ENCODE measurements around the gene SCGB3A1.

SCGB3A1 gene

GRCh38 chr5:180613814-180614188 is 22.5 kb upstream of the SCGB3A1 start:
- no peaks in the 10 kb centered on the region for H3K9me3 ChIP-seq (ENCODE audit: control insufficient read depth in 2 of 2, low read length in 2 of 2)
- no peak overlapping the region for H3K9ac ChIP-seq (ENCODE audit: low read depth in 1 of 2, low read length in 2 of 2)
- no peaks in the 10 kb centered on the region for H3K27me3 ChIP-seq (ENCODE audit: control insufficient read depth in 2 of 2, insufficient read depth in 2 of 2, low read length in 2 of 2)
- H3K36me3 ChIP-seq (ENCODE audit: control insufficient read depth in 2 of 2, insufficient read depth in 2 of 2, low read length in 2 of 2) = no peaks in the 10 kb centered on the region
- no peak overlapping the region for H3K27ac ChIP-seq (ENCODE audit: low read depth in 2 of 2, low read length in 2 of 2)
- H3K4me1 ChIP-seq (ENCODE audit: control insufficient read depth in 2 of 2, insufficient read depth in 2 of 2, low read length in 2 of 2) = no peaks in the 10 kb centered on the region
- no peak overlapping the region for H3K4me3 ChIP-seq (ENCODE audit: low read length in 2 of 2)

GRCh38 chr5:180613188-180613813 is 22.0 kb upstream of the SCGB3A1 start:
- H3K9ac ChIP-seq (ENCODE audit: low read depth in 1 of 2, low read length in 2 of 2) = no peak overlapping the region

GRCh38 chr5:180612683-180613082 is 21.4 kb upstream of the SCGB3A1 start:
- H3K36me3 ChIP-seq (ENCODE audit: control insufficient read depth in 2 of 2, insufficient read depth in 2 of 2, low read length in 2 of 2) = no peaks in the 10 kb centered on the region
- no peaks in the 10 kb centered on the region for H3K27me3 ChIP-seq (ENCODE audit: control insufficient read depth in 2 of 2, insufficient read depth in 2 of 2, low read length in 2 of 2)
- no peaks in the 10 kb centered on the region for H3K9me3 ChIP-seq (ENCODE audit: control insufficient read depth in 2 of 2, low read length in 2 of 2)
- H3K4me1 ChIP-seq (ENCODE audit: control insufficient read depth in 2 of 2, insufficient read depth in 2 of 2, low read length in 2 of 2) = no peaks in the 10 kb centered on the region
- H3K9ac ChIP-seq (ENCODE audit: low read depth in 1 of 2, low read length in 2 of 2) = no peak overlapping the region
- no peak overlapping the region for H3K4me3 ChIP-seq (ENCODE audit: low read length in 2 of 2)
- no peak overlapping the region for H3K27ac ChIP-seq (ENCODE audit: low read depth in 2 of 2, low read length in 2 of 2)

More at GRCh38 chr5:180613188-180613813, 22.0 kb upstream of the SCGB3A1 start:
- Histone ChIP-seq H3K36me3 (ENCODE audit: control insufficient read depth in 2 of 2, insufficient read depth in 2 of 2, low read length in 2 of 2) (no peaks in the 10 kb centered on the region), H3K27ac (ENCODE audit: low read depth in 2 of 2, low read length in 2 of 2) (no peak overlapping the region), H3K4me3 (ENCODE audit: low read length in 2 of 2) (no peak overlapping the region), H3K27me3 (ENCODE audit: control insufficient read depth in 2 of 2, insufficient read depth in 2 of 2, low read length in 2 of 2) (no peaks in the 10 kb centered on the region), H3K4me1 (ENCODE audit: control insufficient read depth in 2 of 2, insufficient read depth in 2 of 2, low read length in 2 of 2) (no peaks in the 10 kb centered on the region), H3K9me3 (ENCODE audit: control insufficient read depth in 2 of 2, low read length in 2 of 2) (no peaks in the 10 kb centered on the region)

- H3K27ac ChIP-seq (ENCODE audit: low read depth in 2 of 2, low read length in 2 of 2) = no peak overlapping the region
- H3K36me3 ChIP-seq (ENCODE audit: control insufficient read depth in 2 of 2, insufficient read depth in 2 of 2, low read length in 2 of 2) = no peaks in the 10 kb centered on the region
- no peak overlapping the region for H3K4me3 ChIP-seq (ENCODE audit: low read length in 2 of 2)
- no peak overlapping the region for H3K9ac ChIP-seq (ENCODE audit: low read depth in 1 of 2, low read length in 2 of 2)
- H3K4me1 ChIP-seq (ENCODE audit: control insufficient read depth in 2 of 2, insufficient read depth in 2 of 2, low read length in 2 of 2) = no peaks in the 10 kb centered on the region
- H3K27me3 ChIP-seq (ENCODE audit: control insufficient read depth in 2 of 2, insufficient read depth in 2 of 2, low read length in 2 of 2) = no peaks in the 10 kb centered on the region
- no peaks in the 10 kb centered on the region for H3K9me3 ChIP-seq (ENCODE audit: control insufficient read depth in 2 of 2, low read length in 2 of 2)
Measured at GRCh38 chr5:180611140-180611850, 20.0 kb upstream of the SCGB3A1 start.

- H3K9ac ChIP-seq (ENCODE audit: low read depth in 1 of 2, low read length in 2 of 2) = no peak overlapping the region
- H3K9me3 ChIP-seq (ENCODE audit: control insufficient read depth in 2 of 2, low read length in 2 of 2) = no peaks in the 10 kb centered on the region
- H3K4me3 ChIP-seq (ENCODE audit: low read length in 2 of 2) = no peak overlapping the region
- H3K36me3 ChIP-seq (ENCODE audit: control insufficient read depth in 2 of 2, insufficient read depth in 2 of 2, low read length in 2 of 2) = no peaks in the 10 kb centered on the region
- H3K27me3 ChIP-seq (ENCODE audit: control insufficient read depth in 2 of 2, insufficient read depth in 2 of 2, low read length in 2 of 2) = no peaks in the 10 kb centered on the region
- no peak overlapping the region for H3K27ac ChIP-seq (ENCODE audit: low read depth in 2 of 2, low read length in 2 of 2)
- no peaks in the 10 kb centered on the region for H3K4me1 ChIP-seq (ENCODE audit: control insufficient read depth in 2 of 2, insufficient read depth in 2 of 2, low read length in 2 of 2)
Measured at GRCh38 chr5:180609817-180610550, 18.7 kb upstream of the SCGB3A1 start.

GRCh38 chr5:180609386-180609785 is 18.1 kb upstream of the SCGB3A1 start:
- Histone ChIP-seq H3K9ac (ENCODE audit: low read depth in 1 of 2, low read length in 2 of 2) (no peak overlapping the region), H3K9me3 (ENCODE audit: control insufficient read depth in 2 of 2, low read length in 2 of 2) (no peaks in the 10 kb centered on the region), H3K4me3 (ENCODE audit: low read length in 2 of 2) (no peak overlapping the region), H3K27me3 (ENCODE audit: control insufficient read depth in 2 of 2, insufficient read depth in 2 of 2, low read length in 2 of 2) (no peaks in the 10 kb centered on the region), H3K27ac (ENCODE audit: low read depth in 2 of 2, low read length in 2 of 2) (no peak overlapping the region), H3K4me1 (ENCODE audit: control insufficient read depth in 2 of 2, insufficient read depth in 2 of 2, low read length in 2 of 2) (no peaks in the 10 kb centered on the region), H3K36me3 (ENCODE audit: control insufficient read depth in 2 of 2, insufficient read depth in 2 of 2, low read length in 2 of 2) (no peaks in the 10 kb centered on the region)

- Histone ChIP-seq H3K36me3 (ENCODE audit: control insufficient read depth in 2 of 2, insufficient read depth in 2 of 2, low read length in 2 of 2) (no peaks in the 10 kb centered on the region), H3K9me3 (ENCODE audit: control insufficient read depth in 2 of 2, low read length in 2 of 2) (no peaks in the 10 kb centered on the region), H3K9ac (ENCODE audit: low read depth in 1 of 2, low read length in 2 of 2) (no peak overlapping the region), H3K27me3 (ENCODE audit: control insufficient read depth in 2 of 2, insufficient read depth in 2 of 2, low read length in 2 of 2) (no peaks in the 10 kb centered on the region), H3K27ac (ENCODE audit: low read depth in 2 of 2, low read length in 2 of 2) (no peak overlapping the region), H3K4me1 (ENCODE audit: control insufficient read depth in 2 of 2, insufficient read depth in 2 of 2, low read length in 2 of 2) (no peaks in the 10 kb centered on the region), H3K4me3 (ENCODE audit: low read length in 2 of 2) (no peak overlapping the region)
Measured at GRCh38 chr5:180608572-180609310, 17.4 kb upstream of the SCGB3A1 start.

GRCh38 chr5:180607861-180608571 is 16.7 kb upstream of the SCGB3A1 start:
- no peak overlapping the region for H3K9ac ChIP-seq (ENCODE audit: low read depth in 1 of 2, low read length in 2 of 2)
- H3K36me3 ChIP-seq (ENCODE audit: control insufficient read depth in 2 of 2, insufficient read depth in 2 of 2, low read length in 2 of 2) = no peaks in the 10 kb centered on the region
- H3K9me3 ChIP-seq (ENCODE audit: control insufficient read depth in 2 of 2, low read length in 2 of 2) = no peaks in the 10 kb centered on the region
- H3K4me3 ChIP-seq (ENCODE audit: low read length in 2 of 2) = no peak overlapping the region
- no peak overlapping the region for H3K27ac ChIP-seq (ENCODE audit: low read depth in 2 of 2, low read length in 2 of 2)
- H3K4me1 ChIP-seq (ENCODE audit: control insufficient read depth in 2 of 2, insufficient read depth in 2 of 2, low read length in 2 of 2) = no peaks in the 10 kb centered on the region
- no peaks in the 10 kb centered on the region for H3K27me3 ChIP-seq (ENCODE audit: control insufficient read depth in 2 of 2, insufficient read depth in 2 of 2, low read length in 2 of 2)

GRCh38 chr5:180606215-180606785 is 15.0 kb upstream of the SCGB3A1 start:
- Histone ChIP-seq H3K4me1 (ENCODE audit: control insufficient read depth in 2 of 2, insufficient read depth in 2 of 2, low read length in 2 of 2) (no peaks in the 10 kb centered on the region), H3K4me3 (ENCODE audit: low read length in 2 of 2) (no peak overlapping the region), H3K36me3 (ENCODE audit: control insufficient read depth in 2 of 2, insufficient read depth in 2 of 2, low read length in 2 of 2) (no peaks in the 10 kb centered on the region), H3K9me3 (ENCODE audit: control insufficient read depth in 2 of 2, low read length in 2 of 2) (no peaks in the 10 kb centered on the region), H3K27me3 (ENCODE audit: control insufficient read depth in 2 of 2, insufficient read depth in 2 of 2, low read length in 2 of 2) (no peaks in the 10 kb centered on the region), H3K9ac (ENCODE audit: low read depth in 1 of 2, low read length in 2 of 2) (no peak overlapping the region), H3K27ac (ENCODE audit: low read depth in 2 of 2, low read length in 2 of 2) (no peak overlapping the region)
